Nephron (organoid): ENCODE results near the gene LRP1.

Source experiments
- H3K27ac Mint-ChIP-seq, 3 experiments: 2 replicates each; pipeline ENCODE4 v1.8.0; 2020; ENCODE audit warnings: mixed read lengths in 3 of 3, mild to moderate bottlenecking in 2 of 3, moderate library complexity in 1 of 3
- H3K27me3 Mint-ChIP-seq: 2 replicates; pipeline ENCODE4 v1.8.0; 2021; ENCODE audit warnings: low read depth, mild to moderate bottlenecking, moderate library complexity, mixed read lengths
- H3K36me3 Mint-ChIP-seq: 2 replicates; pipeline ENCODE4 v1.8.0; 2020; ENCODE audit warnings: low read depth, mixed read lengths
- H3K4me1 Mint-ChIP-seq: 2 replicates; pipeline ENCODE4 v1.8.0; 2020; ENCODE audit warnings: mixed read lengths
- H3K4me3 Mint-ChIP-seq, 3 experiments: 2 replicates each; pipeline ENCODE4 v1.8.0; 2020; ENCODE audit warnings: mild to moderate bottlenecking in 3 of 3, mixed read lengths in 3 of 3, moderate library complexity in 2 of 3
- H3K9me3 Mint-ChIP-seq: 2 replicates; pipeline ENCODE4 v1.8.0; 2020; ENCODE audit warnings: mixed read lengths
- TF ChIP-seq, protein P1 (sequence below), 3 experiments: fragments of 200-600 bp; sonication (generic); IDR thresholded peaks; one replicate each; pipeline ENCODE4 v1.5.0; 2021; ENCODE audit warnings: antibody characterized with exemption in 3 of 3; ENCODE audit not compliant: unreplicated experiment in 3 of 3

Gene LRP1

DNA sequence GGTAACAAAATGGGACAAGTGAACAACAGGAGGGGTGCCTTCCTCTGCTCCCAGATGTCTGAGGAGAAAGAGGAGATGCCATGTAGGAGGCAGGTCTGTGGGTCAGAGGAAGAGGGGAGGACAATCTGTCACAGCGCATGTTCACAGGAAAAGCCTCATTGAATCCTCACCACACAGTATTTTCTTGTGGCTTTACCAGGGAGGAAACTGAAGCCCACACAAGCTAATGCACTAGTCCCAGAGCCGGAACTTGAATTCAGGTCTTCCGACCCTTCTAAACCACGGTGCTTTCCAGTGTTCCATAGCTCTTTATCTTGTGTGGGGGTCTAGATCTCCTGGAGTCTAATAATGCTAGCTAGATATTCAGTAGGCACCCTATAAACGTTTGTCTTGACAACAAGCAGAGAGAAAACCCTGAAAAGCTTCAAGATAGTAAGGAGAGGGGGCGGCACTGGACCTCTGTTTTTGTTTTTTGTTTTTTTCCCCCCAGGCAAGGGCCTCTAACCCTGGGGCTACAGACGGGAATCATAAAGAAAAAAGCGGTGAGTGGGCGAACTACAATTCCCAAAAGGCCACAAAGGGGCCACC, 100.9 kb downstream of the LRP1 start:
- Mint-ChIP-seq H3K4me1 (peaks cover 55% of the 10 kb centered on the region), H3K9me3 (no peaks in the 10 kb centered on the region), H3K4me3 (peak overlapping the region; percentile 96 to 99 (median 96)), H3K36me3 (peaks cover 21% of the 10 kb centered on the region), H3K27ac (peak overlapping the region; percentile 89 to 97 (median 96)), H3K27me3 (peaks cover 35% of the 10 kb centered on the region)
- TF ChIP-seq, protein P1, sequence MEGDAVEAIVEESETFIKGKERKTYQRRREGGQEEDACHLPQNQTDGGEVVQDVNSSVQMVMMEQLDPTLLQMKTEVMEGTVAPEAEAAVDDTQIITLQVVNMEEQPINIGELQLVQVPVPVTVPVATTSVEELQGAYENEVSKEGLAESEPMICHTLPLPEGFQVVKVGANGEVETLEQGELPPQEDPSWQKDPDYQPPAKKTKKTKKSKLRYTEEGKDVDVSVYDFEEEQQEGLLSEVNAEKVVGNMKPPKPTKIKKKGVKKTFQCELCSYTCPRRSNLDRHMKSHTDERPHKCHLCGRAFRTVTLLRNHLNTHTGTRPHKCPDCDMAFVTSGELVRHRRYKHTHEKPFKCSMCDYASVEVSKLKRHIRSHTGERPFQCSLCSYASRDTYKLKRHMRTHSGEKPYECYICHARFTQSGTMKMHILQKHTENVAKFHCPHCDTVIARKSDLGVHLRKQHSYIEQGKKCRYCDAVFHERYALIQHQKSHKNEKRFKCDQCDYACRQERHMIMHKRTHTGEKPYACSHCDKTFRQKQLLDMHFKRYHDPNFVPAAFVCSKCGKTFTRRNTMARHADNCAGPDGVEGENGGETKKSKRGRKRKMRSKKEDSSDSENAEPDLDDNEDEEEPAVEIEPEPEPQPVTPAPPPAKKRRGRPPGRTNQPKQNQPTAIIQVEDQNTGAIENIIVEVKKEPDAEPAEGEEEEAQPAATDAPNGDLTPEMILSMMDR (IDR thresholded peaks at IDR 0.05; ENCODE audit: unreplicated experiment in 3 of 3): peak in 2 of 3 experiments; percentile 14 to 31

DNA sequence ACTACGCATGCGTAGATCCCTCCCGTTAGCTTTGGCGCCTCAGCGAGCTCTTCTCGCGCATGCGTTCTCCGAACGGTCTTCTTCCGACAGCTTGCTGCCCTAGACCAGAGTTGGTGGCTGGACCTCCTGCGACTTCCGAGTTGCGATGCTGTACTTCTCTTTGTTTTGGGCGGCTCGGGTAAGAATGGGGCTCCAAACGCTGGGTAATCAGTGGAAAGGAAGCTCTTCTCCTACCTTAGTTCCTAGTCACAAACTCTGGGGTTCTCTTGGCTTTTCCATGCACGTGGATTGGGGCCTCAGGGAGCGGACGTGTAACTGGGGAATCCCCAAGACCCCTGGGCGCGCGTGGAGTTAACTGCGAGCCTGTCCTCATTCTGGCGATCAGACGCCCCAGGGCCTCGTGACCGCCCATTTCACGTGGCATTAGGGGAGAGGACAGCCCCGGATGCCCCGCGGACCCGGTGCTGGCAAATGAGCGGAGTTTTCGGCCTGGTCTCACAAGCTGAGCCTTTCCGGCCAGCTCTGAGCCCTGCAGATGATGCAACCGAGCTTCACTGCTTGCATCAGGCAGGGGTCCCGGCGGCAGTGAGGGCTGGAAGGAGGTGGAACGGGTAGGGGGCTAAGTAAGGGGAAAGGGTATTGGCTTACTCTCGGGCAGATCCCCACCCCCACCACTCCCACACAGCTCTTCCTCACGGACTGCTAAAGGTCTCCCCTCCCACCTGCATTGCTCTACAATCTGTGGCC, 101.5 kb downstream of the LRP1 start, which contains the start of gene SHMT2:
SHMT2 (plus strand) TSS at position 78 of the 747 bp plus-strand sequence; CDS start at position 146, 68 bp downstream.
- no peaks in the 10 kb centered on the region for H3K9me3 Mint-ChIP-seq
- peak within 1 kb of the TSS; percentile 89 to 97 (median 96) for H3K27ac Mint-ChIP-seq
- H3K27me3 Mint-ChIP-seq: peaks cover 35% of the 10 kb centered on the region
- TF ChIP-seq, protein P1 (IDR thresholded peaks at IDR 0.05; ENCODE audit: unreplicated experiment in 3 of 3): no peak
- peak within 1 kb of the TSS; percentile 96 to 99 (median 96) for H3K4me3 Mint-ChIP-seq
- H3K36me3 Mint-ChIP-seq: peaks cover 27% of the 10 kb centered on the region
- H3K4me1 Mint-ChIP-seq: peaks cover 61% of the 10 kb centered on the region

DNA sequence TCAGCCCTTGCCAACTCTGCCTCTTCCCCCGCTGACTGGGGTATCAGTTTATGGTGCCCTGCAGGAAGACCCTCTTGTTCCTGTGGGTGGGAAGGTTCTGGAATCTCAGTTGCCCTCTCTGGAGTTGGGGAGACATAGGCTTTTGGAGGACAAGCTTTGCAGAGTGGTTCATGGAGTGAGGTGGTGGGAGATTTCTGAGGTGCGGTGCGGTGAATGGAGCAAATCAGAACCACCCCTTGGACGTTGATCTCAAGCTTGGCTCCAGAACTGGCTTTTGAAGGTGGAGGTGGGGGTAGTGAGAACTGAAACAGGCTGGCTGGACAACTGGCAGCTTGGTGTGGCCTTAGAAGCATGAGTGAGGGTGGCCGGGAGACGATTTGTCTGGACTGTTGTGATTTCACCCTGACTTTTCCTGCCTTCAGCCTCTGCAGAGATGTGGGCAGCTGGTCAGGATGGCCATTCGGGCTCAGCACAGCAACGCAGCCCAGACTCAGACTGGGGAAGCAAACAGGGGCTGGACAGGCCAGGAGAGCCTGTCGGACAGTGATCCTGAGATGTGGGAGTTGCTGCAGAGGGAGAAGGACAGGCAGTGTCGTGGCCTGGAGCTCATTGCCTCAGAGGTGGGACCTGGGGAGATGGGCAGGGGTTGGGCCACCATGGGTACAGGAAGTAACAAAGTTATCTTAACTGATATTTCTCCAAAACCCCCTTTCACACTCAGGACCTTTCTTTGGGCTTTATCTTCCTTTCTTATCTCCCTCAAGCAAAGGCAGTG, 102.3 kb downstream of the LRP1 start:
- peak overlapping the region; percentile 96 to 99 (median 96) for H3K4me3 Mint-ChIP-seq
- TF ChIP-seq, protein P1 (IDR thresholded peaks at IDR 0.05; ENCODE audit: unreplicated experiment in 3 of 3): no peak
- no peaks in the 10 kb centered on the region for H3K9me3 Mint-ChIP-seq
- H3K27ac Mint-ChIP-seq: peak overlapping the region; percentile 89 to 97 (median 96)
- peaks cover 27% of the 10 kb centered on the region for H3K36me3 Mint-ChIP-seq
- peaks cover 36% of the 10 kb centered on the region for H3K27me3 Mint-ChIP-seq
- peaks cover 62% of the 10 kb centered on the region for H3K4me1 Mint-ChIP-seq

DNA sequence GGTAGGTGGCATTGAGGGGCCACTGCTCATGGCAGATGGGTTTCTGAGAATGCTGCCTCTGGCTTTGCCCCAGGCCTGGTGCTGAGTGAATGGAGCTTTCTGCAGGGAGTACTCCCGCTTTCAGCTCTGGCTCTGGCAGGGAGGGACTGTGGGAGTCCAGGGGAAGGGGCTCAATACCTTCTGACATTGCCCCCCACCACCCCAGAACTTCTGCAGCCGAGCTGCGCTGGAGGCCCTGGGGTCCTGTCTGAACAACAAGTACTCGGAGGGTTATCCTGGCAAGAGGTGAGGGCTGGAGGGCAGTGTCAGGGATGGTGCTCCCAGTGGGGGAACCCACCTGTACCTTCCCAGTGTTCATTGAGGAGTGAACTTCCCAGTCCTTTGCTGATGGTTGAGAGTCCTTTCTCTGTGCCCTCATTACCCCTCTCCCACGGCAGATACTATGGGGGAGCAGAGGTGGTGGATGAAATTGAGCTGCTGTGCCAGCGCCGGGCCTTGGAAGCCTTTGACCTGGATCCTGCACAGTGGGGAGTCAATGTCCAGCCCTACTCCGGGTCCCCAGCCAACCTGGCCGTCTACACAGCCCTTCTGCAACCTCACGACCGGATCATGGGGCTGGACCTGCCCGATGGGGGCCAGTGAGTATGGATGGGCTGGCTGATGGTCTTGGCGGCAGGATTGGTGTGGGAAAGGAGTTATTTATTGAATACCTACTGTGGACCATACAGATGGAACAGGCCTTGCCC, 103.2 kb downstream of the LRP1 start:
- Mint-ChIP-seq H3K4me1 (peaks cover 54% of the 10 kb centered on the region), H3K9me3 (no peaks in the 10 kb centered on the region), H3K36me3 (peaks cover 27% of the 10 kb centered on the region), H3K27me3 (peaks cover 36% of the 10 kb centered on the region), H3K4me3 (peak overlapping the region; percentile 96 to 99 (median 96)), H3K27ac (no peak overlapping the region)
- TF ChIP-seq, protein P1 (IDR thresholded peaks at IDR 0.05; ENCODE audit: unreplicated experiment in 3 of 3): no peak

DNA sequence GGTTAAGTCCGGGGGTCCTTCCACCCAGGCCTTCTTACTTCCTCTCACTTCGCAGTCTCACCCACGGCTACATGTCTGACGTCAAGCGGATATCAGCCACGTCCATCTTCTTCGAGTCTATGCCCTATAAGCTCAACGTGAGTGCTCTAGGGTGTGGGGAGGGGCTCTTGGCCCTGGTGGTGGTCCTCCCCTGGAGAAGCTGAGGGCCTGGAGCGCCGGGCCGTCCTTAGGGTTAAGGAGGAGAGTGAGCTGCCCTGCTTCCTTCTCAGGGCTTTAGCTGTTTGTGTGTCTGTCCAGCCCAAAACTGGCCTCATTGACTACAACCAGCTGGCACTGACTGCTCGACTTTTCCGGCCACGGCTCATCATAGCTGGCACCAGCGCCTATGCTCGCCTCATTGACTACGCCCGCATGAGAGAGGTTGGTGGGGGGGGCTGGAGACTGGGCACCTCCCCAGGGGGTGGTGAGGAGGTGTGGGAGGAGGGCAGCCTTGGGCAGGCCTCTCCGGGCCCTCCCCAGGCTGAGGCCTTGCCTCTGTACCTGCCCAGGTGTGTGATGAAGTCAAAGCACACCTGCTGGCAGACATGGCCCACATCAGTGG, 104.0 kb downstream of the LRP1 start:
- no peaks in the 10 kb centered on the region for H3K9me3 Mint-ChIP-seq
- peaks cover 52% of the 10 kb centered on the region for H3K4me1 Mint-ChIP-seq
- peaks cover 27% of the 10 kb centered on the region for H3K36me3 Mint-ChIP-seq
- TF ChIP-seq, protein P1 (IDR thresholded peaks at IDR 0.05; ENCODE audit: unreplicated experiment in 3 of 3): no peak
- peak overlapping the region; percentile 96 to 99 (median 96) for H3K4me3 Mint-ChIP-seq
- no peak overlapping the region for H3K27ac Mint-ChIP-seq
- H3K27me3 Mint-ChIP-seq: peaks cover 37% of the 10 kb centered on the region
